ENCODE data around the gene PCGF3.
"Not testable (repeated sequence)": the region's sequence is repeated elsewhere in the genome, so short reads cannot be mapped to it uniquely, and the experiment has no call there.

PCGF3 gene

DNA sequence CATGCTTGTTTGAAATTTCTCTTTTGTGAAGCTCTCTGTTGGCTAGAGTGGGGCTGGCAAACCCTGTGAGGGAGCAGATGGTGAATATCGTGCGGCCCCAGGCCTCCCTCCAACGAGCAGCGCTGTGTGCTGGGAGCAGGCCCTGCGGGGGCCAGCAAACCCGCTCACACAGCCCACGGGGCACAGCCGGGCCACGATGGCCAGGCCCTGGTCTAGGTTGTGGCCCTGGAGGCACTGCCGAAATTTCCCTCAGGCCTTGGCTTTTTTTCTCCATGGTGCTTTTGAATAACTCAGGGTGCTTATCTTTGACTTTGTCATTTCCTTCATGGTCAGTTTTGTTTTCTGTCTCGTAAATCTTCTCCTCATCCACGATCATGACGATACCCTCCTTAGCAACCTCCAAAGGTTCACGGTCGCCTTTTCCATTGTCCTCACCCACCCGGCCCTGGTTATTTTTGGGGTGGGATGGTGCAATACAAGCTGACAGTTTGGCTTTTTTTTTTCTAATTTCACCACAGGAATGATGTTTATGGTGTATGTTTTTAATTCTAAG, 20.7 kb downstream of the PCGF3 start:
- FAIRE-seq: no peak

GRCh38 chr4:726838-727237, 21.2 kb downstream of the PCGF3 start:
- no peak for FAIRE-seq

- FAIRE-seq: no peak
Observed at GRCh38 chr4:727576-727975, 21.9 kb downstream of the PCGF3 start.

DNA sequence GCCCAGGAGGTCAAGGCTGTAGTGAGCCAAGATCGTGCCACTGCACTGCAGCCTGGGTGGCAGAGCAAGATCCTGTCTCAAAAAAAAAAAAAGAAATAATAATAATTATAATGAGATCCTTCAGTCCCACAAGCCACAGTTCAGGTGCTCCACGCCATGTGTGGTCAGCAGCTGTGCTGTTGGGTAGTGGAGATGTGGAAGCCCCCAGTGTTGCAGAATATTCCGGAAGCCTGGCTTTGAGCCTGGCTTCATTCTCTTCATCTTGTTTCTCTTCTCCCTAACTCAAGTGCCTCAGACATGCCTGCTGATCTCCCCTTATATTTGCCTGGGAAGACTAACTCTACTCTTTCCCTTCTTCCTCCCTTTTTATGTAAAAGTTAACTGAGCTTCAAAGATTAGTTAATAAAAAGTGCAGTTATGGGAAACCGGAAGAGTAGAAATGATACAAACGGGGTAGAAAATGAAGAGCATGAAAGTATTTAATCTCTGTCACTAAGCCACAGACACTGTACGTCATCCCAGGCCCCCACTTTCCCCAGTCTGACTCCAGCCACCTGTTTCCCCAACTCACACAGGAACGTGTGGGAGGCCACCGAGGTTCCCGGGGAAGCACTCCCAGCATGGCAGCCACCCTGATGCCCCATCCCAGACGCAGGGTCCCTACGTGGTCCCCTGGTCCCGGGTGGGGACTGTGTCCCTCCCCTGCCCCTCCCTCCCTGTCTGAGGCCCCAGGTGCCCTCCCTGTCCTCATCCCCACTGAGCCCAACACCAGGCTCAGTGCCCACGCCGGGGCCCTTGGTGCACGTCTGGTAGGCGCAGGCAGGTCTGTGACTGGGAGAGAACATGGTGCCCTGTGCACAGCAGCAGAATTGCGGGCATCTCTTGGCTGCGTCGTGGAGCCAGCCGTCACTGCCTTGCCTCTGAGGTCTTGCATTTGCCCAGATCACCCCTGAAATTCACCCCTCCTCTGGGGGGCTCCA, 24.0 kb downstream of the PCGF3 start:
- no peak for FAIRE-seq

GRCh38 chr4:730511-730910, 24.9 kb downstream of the PCGF3 start:
- no peak for FAIRE-seq

DNA sequence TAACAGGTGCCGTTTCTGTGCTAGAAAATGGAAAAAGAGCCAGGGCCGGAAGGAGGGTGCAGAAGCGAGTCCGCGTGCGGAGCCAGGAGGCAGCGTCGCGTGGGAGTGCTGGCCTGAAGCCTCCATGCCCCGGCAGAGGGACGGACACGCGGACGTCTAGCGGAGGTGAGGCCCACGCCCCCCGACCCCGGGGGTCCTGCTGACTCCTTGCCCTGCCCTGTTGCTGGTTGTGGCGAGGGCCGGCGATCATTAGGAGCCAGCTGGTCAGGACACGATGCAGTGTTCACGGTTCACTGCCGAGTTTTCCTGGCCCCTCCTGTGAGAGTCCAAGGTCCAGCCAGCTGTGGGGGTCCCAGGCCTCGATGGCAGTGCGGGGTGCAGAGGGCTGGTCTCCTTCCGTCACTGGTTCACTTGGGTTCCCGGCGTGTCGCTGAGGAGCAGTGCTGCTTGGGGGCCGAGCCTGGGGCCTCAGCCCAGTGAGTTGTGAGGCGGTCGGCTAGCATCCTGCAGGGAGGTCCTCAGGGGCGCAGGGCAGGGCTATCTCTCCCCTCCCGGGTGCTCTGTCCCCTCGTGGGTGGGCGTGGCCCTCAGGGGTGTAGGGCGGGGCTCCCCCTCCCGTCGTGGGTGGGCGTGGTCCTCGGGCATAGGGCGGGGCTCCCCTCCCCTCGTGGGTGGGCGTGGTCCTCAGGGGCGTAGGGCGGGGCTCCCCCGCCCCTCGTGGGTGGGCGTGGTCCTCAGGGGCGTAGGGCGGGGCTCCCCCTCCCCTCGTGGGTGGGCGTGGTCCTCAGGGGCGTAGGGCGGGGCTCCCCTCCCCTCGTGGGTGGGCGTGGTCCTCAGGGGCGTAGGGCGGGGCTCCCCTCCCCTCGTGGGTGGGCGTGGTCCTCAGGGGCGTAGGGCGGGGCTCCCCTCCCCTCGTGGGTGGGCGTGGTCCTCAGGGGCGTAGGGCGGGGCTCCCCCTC, 25.6 kb downstream of the PCGF3 start:
- not testable (repeated sequence) for FAIRE-seq

GRCh38 chr4:731954-732353, 26.3 kb downstream of the PCGF3 start:
- FAIRE-seq: not testable (repeated sequence)

DNA sequence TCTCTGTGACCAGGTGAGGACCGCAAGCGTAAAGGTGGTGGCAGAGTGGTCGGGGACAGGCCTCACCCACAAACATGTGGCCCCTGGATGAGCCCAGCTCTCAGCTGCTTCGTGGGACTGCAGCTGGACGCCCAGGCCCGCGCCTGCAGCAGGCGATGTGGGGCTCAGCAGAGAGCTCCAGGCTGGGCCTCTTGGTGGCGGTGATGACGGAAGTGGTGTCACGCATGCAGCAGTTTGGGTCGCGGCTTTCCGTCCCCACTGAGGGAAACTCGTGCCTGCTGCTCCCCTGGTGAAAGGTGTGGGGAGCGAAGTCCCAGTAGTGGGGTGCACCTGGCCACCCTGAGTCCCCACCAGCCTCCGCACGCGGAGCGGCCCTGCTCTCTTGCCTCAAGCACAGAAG, 26.9 kb downstream of the PCGF3 start:
- no peak for FAIRE-seq

GRCh38 chr4:732911-733630, 27.4 kb downstream of the PCGF3 start:
- no peak for FAIRE-seq

DNA sequence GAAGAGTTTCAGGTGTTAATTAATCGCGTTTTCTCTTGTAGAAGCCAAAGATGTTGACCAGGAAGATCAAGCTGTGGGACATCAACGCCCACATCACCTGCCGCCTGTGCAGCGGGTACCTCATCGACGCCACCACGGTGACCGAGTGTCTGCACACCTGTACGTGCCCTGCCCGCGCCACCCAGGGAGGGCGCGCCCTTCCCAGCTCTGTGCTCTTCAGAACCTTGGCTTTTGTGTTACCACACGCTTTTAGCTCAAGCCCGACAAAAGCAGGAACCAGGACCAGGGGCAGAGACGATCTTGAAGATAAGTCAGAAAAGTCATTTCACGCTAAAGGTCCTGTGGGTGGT, 28.0 kb downstream of the PCGF3 start:
- FAIRE-seq: no peak

DNA sequence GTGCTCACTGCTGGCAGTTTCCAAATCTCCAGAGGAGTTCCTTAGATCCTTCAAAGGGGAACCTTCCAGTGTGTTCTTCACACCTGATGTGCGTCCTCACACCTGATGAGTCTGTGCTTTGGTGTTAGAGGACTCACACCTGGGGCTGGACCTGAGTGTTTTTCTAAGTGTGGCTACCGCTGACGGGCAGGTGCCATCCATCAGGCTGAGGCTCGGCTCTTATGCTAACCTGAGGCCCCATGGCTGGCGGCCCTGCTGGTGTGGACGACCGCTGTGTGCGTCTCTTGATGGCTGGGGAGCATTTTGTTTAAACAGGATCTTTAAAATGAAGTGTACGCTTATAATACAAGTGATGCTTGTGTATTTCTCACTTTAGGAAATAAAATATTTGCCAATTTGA, 28.4 kb downstream of the PCGF3 start:
- FAIRE-seq: no peak

DNA sequence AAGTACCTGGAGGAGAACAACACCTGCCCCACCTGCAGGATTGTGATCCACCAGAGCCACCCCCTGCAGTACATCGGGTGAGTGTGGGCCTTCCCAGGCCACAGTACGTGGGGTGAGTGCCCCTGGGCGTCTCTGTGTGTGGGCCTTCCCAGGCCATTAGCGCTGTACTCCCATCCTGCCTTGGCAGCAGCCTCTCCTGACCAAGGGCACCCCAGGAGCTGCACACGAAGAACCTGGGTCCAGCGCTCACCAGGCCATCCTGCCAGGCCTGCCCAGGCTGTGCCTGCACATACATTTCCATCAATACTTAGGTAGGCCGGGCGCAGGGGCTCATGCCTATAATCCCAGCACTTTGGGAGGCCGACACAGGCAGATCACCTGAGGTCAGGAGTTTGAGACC, 29.3 kb downstream of the PCGF3 start:
- FAIRE-seq: no peak

GRCh38 chr4:735583-735982, 30.0 kb downstream of the PCGF3 start:
- FAIRE-seq: no peak

- FAIRE-seq: not testable (repeated sequence)
Observed at GRCh38 chr4:736561-736960, 30.9 kb downstream of the PCGF3 start.

GRCh38 chr4:738781-739280, 33.2 kb downstream of the PCGF3 start:
- no peak for FAIRE-seq

DNA sequence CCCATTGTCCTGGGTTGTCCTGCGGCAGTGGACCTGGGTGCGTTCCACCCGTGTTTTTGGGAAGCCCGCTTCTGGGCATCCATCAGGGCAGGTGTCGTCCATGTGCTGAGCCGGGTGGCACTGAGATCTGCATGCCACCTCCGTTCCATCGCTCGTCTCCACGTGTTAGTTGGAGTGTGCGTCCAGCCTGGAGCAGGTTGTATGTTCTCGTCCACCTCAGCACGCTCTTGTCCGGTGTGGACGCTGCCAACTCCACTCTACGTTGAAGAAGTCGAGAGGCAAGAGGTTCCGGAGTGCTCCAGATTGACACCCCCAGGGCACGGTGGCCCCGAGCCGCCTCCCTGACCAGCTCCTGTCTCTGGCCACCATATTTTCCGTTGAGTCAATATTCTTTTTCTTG, 33.9 kb downstream of the PCGF3 start:
- no peak for FAIRE-seq

DNA sequence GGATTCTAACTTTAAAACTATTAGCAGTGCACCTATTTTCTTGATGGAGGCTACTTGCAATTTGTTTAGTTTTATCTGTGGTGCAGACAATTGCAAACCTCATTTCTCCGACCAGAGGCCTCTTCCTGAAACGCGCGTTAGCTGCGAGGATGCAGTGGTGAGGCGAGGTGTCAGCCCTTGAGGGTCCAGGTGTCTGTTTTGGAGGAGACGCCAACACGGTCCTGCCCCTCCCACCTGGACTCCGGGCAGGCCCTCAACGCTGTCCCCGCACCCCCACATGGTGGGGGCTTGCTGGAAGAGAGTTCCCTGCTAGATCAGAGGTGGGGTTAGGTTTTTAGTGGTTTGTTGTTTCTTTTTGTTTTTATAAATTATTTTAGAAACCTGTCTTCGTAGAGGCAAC, 34.4 kb downstream of the PCGF3 start:
- FAIRE-seq: no peak

GRCh38 chr4:740656-741282, 35.1 kb downstream of the PCGF3 start:
- no peak for FAIRE-seq

DNA sequence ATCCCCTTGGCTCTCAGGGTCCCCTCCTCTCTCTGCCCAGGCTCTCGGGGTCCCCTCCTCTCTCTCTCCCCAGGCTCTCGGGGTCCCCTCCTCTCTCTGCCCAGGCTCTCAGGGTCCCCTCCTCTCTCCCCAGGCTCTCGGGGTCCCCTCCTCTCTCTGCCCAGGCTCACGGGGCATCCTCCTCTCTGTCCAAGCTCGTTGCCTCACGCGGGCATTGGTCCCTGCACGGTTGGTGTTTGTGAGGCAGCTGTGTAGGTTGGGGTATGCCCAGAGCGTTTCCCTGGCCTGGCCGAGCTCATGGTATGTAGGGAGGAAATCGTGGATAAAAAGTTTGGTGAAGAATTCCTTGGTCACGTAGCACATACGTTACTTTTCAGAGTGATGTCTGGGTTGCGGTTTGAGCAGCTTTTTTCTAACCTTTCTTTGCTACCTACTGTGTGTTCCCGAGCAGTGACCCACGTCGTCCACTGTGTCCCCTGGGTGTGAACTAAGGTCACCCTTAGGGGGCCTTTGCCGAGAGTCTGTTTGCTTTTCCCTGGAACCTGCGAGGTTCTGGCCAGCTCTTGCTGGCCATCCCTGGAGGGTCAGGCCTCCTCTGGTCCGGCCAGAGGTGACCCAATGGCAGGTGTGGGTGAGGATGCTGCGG, 36.6 kb downstream of the PCGF3 start:
- FAIRE-seq: no peak

DNA sequence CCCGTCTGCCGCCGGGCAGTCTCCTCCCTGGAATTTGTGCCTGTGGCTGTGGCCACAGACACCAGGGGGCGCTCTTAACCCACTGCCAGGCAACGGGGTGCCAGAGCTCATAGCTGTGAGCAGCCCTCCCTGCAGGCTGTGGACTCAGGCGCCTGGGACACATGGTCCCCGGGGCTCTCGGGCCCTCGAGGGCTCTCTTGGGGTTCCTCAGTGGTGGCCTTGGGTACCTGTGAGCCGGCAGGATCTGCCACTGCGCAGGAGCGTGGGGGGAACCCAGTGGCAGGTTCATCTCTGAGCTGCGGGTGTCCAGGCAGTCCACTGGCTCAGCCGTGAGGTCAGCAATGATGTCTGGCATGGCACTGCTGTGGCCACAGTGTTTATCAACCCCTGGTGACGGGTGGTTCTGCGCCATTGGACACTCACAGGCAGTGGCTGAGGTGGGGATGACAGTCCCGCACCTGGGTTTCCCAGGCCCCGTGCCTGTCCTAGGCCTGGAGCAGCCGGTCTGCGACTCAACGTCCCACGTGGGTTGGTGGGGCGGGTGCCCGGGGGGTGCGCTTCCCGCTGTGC, 37.2 kb downstream of the PCGF3 start:
- no peak for FAIRE-seq
